Stimulated activated naive CD8-positive, alpha-beta T cell treated with anti-CD3 and anti-CD28 coated beads, Interleukin-15, amount 100 ng/mL, for 72 hours (primary cell): ENCODE measurements around the gene ZDHHC3.

Experiments used
- ATAC-seq: fragments of 150-1000 bp; cut with Tn5 transposase; 2 replicates; pipeline ENCODE4 v1.10.0; 2021; ENCODE audit warnings: mild to moderate bottlenecking, moderate library complexity
- DNase-seq, 2 donors: peaks; one replicate each; pipeline ENCODE4 v3.0.0; 2021 to 2022
- H3K27ac Mint-ChIP-seq, 2 donors: one replicate each; pipeline ENCODE4 v1.8.0; 2022; ENCODE audit warnings: mild to moderate bottlenecking in 2 of 2, mixed read lengths in 2 of 2, moderate library complexity in 2 of 2
- H3K27me3 Mint-ChIP-seq: one replicate; pipeline ENCODE4 v1.8.0; 2022; ENCODE audit warnings: mixed read lengths
- H3K4me1 Mint-ChIP-seq: one replicate; pipeline ENCODE4 v1.8.0; 2022; ENCODE audit warnings: mild to moderate bottlenecking, mixed read lengths
- H3K4me3 Mint-ChIP-seq, 2 donors: one replicate each; pipeline ENCODE4 v1.8.0; 2022; ENCODE audit warnings: mild to moderate bottlenecking in 2 of 2, mixed read lengths in 2 of 2, moderate library complexity in 1 of 2
- H3K9me3 Mint-ChIP-seq, 2 donors: one replicate each; pipeline ENCODE4 v1.8.0; 2022; ENCODE audit warnings: mixed read lengths in 2 of 2

Gene ZDHHC3

DNA sequence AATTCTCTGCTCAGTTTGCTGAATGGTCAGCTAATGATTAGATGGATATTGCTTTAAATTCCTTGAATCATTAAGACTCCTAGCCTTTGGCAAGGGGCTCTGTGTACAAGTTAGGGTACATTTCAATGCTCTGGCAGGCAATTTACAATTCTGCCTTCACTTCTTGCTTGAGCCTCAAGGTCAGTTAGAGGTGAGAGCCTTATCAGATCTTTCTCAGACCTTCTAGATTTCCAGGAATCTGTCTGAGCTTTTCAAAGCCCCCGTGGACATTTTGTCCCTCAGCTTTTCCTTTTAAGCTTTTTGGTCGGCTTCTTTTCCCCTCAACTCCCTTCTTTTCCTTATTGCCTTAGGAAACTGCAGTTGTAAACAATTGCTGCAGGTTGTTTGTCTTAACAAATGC, 66.9 kb downstream of the ZDHHC3 start:
- no peak for DNase-seq
- peaks cover 0 to 17% of the 10 kb centered on the region in 2 donors for H3K9me3 Mint-ChIP-seq
- no peak overlapping the region for H3K4me3 Mint-ChIP-seq
- H3K4me1 Mint-ChIP-seq, result no peaks in the 10 kb centered on the region
- ATAC-seq, result no peak
- peaks cover 52% of the 10 kb centered on the region for H3K27me3 Mint-ChIP-seq
- no peak overlapping the region for H3K27ac Mint-ChIP-seq

DNA sequence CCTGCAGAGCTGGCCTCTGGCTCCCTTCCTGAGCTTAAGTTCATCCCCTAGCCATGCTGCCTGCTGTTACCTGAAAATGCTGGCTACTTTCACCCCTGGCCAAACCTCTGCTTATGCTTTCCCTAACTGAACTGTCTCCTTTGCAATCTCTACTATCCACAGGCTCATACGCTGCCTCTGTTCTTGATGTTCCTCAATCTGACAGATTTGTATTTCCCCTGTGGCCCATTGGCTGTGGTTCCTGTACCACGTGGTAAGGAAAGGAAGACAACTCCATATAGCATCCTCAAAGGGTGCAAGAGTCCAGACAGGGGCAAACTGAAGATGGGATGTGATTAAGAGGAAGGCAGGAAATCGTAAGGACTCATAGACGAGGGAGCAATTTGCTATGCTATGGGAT, 68.4 kb downstream of the ZDHHC3 start:
- no peak overlapping the region for H3K27ac Mint-ChIP-seq
- peaks cover 52% of the 10 kb centered on the region for H3K27me3 Mint-ChIP-seq
- no peak overlapping the region for H3K4me3 Mint-ChIP-seq
- peaks cover 0 to 17% of the 10 kb centered on the region in 2 donors for H3K9me3 Mint-ChIP-seq
- DNase-seq (no peak), ATAC-seq (no peak)
- H3K4me1 Mint-ChIP-seq, result no peaks in the 10 kb centered on the region

DNA sequence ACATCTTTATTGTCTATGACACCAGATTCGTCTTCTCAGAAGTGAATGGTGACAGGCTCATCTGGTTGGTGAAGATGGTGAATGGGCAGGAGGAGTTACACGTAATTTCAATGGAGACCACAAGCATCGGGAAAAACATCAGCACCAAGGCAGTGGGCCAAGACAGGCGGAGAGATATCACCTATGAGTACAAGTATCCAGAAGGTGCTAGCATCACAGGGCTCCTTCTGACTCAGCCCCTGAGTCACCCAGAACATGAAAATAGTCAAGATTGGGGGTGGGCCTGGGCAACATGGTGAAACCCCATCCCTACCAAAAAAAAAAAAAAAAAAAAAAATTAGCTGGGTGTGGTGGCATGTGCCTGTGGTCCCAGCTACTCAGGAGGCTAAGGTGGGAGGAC, 69.0 kb downstream of the ZDHHC3 start:
- peaks cover 0 to 17% of the 10 kb centered on the region in 2 donors for H3K9me3 Mint-ChIP-seq
- DNase-seq (no peak), ATAC-seq (peak; percentile 49)
- H3K27ac Mint-ChIP-seq, result peak overlapping the region in 1 of 2 donors; percentile 69
- H3K4me3 Mint-ChIP-seq, result no peak overlapping the region
- H3K4me1 Mint-ChIP-seq, result no peaks in the 10 kb centered on the region
- peaks cover 52% of the 10 kb centered on the region for H3K27me3 Mint-ChIP-seq

DNA sequence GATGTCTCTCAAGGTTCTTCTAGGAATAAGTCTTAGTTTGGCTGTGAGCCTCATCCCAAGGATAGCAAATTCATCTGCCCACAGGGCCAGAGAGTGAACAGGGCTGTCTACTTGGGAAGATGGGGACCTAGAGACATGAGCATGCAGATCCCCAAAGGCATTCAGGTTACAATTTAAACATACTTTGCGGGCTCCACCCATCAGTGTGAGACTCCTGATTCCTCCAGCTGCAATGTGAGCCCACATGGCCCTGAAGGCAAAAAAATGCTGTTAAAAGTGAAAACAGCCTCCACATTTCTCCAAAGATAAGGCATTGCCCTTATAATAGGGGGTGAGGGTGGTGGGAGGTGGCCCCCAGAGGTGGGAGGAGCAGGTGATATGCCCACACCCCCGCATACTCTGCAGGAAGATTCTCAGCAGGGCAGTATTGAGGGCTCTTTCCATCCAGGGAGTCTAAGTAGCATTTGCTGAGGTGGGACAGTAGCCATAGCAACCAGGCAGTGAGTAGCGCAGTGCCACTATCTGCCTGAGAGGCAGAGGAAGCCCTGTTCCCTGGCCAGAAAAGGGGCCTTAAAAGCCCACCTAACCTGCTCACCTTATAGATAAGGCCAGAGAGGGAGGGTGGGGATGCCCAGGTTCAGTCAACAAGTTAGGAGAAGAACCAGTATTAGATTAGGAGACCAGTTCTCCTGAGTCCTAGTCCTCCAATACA, 70.4 kb downstream of the ZDHHC3 start:
- no peaks in the 10 kb centered on the region for H3K4me1 Mint-ChIP-seq
- DNase-seq (no peak), ATAC-seq (no peak)
- no peak overlapping the region for H3K4me3 Mint-ChIP-seq
- peaks cover 0 to 8% of the 10 kb centered on the region in 2 donors for H3K9me3 Mint-ChIP-seq
- no peak overlapping the region for H3K27ac Mint-ChIP-seq
- H3K27me3 Mint-ChIP-seq, result peaks cover 58% of the 10 kb centered on the region

DNA sequence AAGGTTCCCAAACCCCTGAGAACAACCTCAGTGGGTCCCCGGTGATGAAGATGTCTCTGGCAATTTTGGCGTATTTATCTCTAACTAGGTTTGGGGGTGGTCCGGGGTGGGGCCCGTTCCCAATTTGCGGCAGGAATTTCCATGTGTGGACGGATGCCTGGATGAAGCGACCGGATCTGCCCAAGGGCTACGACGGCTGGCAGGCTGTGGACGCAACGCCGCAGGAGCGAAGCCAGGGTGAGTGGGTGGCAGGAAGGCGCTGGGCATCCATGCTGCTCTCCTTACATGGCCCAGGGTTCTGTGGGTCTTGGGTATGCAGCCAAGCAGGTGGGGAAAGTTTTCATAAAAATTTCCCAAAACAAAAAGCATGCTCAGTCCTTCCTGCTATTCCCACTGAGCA, 72.2 kb downstream of the ZDHHC3 start:
- no peak for DNase-seq
- no peak overlapping the region for H3K4me3 Mint-ChIP-seq
- H3K9me3 Mint-ChIP-seq, result peaks cover 0 to 6% of the 10 kb centered on the region in 2 donors
- no peak overlapping the region for H3K27ac Mint-ChIP-seq
- H3K4me1 Mint-ChIP-seq, result no peaks in the 10 kb centered on the region
- no peak for ATAC-seq
- H3K27me3 Mint-ChIP-seq, result peaks cover 58% of the 10 kb centered on the region

DNA sequence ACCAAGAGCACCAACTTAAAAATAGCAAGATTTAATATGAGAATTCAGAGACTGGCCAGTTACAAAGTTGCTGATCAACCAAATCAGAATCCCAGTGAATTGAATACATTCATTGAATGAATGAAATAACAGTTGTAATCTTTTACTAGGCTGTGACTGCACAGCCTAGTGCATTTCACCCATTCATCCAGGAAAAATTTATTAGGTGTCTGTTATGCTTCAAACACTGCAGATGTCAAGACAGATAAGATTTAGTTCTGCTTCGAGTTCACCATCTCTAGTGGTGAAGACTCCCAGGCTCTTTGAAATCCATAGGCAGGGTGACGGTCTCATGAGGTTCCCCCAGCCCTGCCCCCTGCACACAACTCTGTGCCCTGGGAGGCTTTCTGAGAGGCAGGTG, 72.7 kb downstream of the ZDHHC3 start:
- H3K4me3 Mint-ChIP-seq, result no peak overlapping the region
- H3K9me3 Mint-ChIP-seq, result peaks cover 0 to 6% of the 10 kb centered on the region in 2 donors
- ATAC-seq, result no peak
- no peak for DNase-seq
- H3K27me3 Mint-ChIP-seq, result peaks cover 56% of the 10 kb centered on the region
- H3K27ac Mint-ChIP-seq, result no peak overlapping the region
- H3K4me1 Mint-ChIP-seq, result no peaks in the 10 kb centered on the region

DNA sequence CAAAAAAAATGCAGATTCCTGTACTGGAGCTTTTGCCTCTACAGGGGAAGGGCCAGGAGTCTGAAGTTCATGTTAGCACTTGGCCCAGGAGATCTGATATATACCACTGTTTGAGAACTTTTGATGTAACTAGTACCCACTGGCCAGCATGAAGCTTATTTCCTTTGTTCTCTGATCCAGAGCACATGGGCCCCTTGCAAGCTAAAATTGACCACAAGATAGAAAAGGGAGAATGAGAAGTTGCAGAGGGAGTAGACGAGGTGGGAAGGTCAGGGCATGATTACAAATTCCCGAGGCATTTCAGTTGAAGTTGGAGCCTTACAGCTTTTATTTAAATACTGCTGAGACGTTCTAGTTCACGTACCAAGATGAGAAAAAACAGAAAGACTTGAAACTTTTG, 73.3 kb downstream of the ZDHHC3 start:
- H3K27me3 Mint-ChIP-seq, result peaks cover 49% of the 10 kb centered on the region
- H3K9me3 Mint-ChIP-seq, result peaks cover 0 to 3% of the 10 kb centered on the region in 2 donors
- DNase-seq (no peak), ATAC-seq (no peak)
- H3K27ac Mint-ChIP-seq, result no peak overlapping the region
- H3K4me3 Mint-ChIP-seq, result no peak overlapping the region
- no peaks in the 10 kb centered on the region for H3K4me1 Mint-ChIP-seq

DNA sequence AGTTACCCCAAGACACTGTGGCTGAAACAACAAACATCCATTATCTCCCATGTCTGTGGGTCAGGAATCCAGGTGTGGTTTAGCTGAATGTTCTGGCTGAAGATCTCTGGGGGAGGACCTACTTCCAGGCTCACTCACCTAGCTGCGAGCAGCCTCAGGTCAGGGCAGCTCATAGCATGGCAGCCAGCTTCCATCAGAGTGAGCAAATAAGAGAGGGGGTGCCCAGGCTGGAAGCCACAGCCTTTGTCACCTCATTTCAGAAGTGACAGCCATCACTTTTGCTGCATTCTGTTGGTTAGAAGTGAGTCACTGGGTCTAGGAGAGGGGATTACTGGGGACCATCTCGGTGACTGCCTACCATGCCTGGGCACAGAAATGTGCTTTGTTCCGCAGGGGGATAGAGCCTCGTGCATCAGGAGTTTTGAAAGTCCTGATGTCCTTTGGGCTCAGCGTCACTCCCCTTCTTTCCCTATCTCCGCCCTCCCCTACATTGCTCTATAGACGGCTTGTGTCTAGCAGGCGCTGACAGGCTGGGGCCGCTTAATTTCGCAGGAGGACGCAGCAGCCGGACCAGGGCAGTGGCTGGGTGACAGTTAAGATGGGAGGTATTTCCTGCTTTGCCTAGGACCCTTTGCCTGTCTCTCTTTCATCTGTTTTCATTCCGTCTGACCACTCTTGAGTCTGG, 76.1 kb downstream of the ZDHHC3 start:
- H3K4me3 Mint-ChIP-seq, result no peak overlapping the region
- H3K27ac Mint-ChIP-seq, result no peak overlapping the region
- no peaks in the 10 kb centered on the region for H3K9me3 Mint-ChIP-seq
- H3K4me1 Mint-ChIP-seq, result no peaks in the 10 kb centered on the region
- ATAC-seq, result peak; percentile 60
- H3K27me3 Mint-ChIP-seq, result peaks cover 29% of the 10 kb centered on the region
- no peak for DNase-seq

DNA sequence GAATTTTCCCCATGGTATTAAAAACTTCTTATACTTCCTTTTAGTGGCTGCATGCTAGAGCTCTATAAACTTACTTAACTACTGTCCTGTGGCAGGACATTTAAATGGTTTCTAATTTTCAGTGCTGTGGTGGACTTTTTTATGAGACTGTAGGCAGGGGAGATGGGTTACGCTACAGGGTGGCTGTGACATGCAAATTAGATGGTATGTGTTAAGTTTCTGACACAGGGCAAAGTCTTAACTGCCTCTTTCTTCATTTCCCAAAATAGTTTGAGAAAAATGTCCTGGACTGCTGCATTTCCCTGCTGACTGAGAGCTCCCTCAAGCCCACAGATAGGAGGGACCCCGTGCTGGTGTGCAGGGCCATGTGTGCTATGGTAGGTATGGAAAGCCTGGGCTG, 79.5 kb downstream of the ZDHHC3 start:
- Mint-ChIP-seq H3K4me1 (no peaks in the 10 kb centered on the region), H3K27ac (no peak overlapping the region), H3K9me3 (no peaks in the 10 kb centered on the region), H3K27me3 (peaks cover 23% of the 10 kb centered on the region), H3K4me3 (no peak overlapping the region)
- ATAC-seq, result no peak
- no peak for DNase-seq

DNA sequence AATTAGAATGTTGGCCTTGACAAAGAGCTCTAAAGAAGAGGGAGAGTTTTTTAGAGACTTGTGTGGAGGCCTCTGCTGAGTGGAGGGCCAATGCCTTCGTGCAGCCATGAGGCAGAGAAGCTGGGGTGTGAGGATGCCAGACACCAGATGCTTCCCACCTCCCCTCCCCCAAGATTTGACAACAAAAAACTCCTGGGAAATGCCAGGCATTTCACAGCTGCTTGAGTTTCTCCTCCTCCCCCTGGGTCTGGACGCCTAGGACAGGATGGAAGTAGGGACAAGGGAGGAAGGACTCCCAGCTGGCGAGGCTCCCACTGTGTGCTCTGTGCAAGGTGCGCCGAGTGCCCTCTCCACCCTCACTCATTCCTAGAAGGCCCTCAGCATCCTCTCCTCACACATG, 81.5 kb downstream of the ZDHHC3 start:
- no peaks in the 10 kb centered on the region for H3K9me3 Mint-ChIP-seq
- no peak overlapping the region for H3K4me3 Mint-ChIP-seq
- no peak for DNase-seq

DNA sequence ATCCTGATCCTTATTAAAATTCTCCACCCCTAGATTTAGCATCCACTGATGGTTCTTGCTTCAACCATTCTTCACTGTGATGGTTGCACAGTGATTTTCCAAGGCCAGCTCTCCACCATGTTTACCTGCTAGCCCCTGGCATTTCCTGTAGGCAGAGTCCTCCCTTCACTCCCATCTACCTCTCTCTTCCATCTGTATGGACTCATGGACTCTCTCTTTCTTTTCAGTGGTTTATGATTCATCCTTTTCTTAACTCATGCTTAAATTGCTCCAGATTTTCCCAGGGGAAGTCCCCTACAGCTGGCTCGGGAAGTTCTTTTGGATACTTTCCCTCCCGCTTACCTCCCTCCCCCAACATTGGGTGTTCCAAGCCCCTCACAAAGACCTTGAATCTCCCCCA, 82.9 kb downstream of the ZDHHC3 start:
- Mint-ChIP-seq H3K9me3 (no peaks in the 10 kb centered on the region), H3K27me3 (no peaks in the 10 kb centered on the region), H3K27ac (peak overlapping the region in 1 of 2 donors; percentile 54), H3K4me1 (no peaks in the 10 kb centered on the region), H3K4me3 (no peak overlapping the region)
- DNase-seq (no peak), ATAC-seq (no peak)

More for the DNA sequence above, 81.5 kb downstream of the ZDHHC3 start:
- no peak for ATAC-seq
- Mint-ChIP-seq H3K4me1 (no peaks in the 10 kb centered on the region), H3K27ac (no peak overlapping the region), H3K27me3 (peaks cover 5% of the 10 kb centered on the region)

DNA sequence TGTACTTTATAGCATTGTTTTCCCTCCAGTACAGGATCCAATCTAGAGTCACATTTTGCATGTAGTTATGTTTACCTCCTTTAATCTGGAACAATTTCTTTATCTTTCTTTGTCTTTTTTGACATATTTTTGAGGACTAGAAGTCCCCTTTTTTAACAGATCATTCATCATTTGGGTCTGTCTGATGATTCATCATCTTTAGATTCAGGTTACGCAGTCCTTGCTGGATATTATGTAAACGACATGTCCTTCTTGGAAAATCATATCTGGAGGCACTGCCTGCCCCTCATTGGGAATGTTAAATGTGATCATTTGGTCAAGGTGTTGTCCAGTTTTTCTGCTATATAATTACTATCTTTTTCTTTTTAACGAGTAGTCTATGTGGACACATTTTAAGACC, 83.3 kb downstream of the ZDHHC3 start:
- Mint-ChIP-seq H3K4me1 (no peaks in the 10 kb centered on the region), H3K9me3 (no peaks in the 10 kb centered on the region), H3K27me3 (no peaks in the 10 kb centered on the region), H3K27ac (no peak overlapping the region), H3K4me3 (no peak overlapping the region)
- DNase-seq (no peak), ATAC-seq (no peak)

DNA sequence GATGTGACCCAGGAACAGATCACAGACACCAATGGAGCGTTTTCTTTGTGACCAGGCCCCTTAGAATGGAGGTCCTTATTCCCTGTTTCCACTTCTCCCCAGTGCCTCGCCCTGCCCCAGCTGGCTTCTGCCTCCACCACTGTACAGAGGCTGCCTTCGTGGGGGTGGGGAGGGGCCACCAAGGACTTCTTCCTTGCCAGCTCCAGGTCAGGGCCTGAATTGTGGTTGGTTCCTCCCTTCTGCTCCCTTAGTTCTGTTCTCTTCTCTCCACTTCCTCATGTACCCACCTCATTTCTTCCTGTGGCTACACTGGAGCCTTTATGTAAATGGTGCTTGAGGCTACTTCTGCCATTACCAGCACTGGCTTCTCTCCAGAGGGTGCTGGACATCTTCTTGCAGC, 85.1 kb downstream of the ZDHHC3 start:
- H3K4me1 Mint-ChIP-seq, result no peaks in the 10 kb centered on the region
- H3K4me3 Mint-ChIP-seq, result no peak overlapping the region
- peak overlapping the region in 1 of 2 donors; percentile 15 for H3K27ac Mint-ChIP-seq
- ATAC-seq (no peak), DNase-seq (no peak)
- peaks cover 13% of the 10 kb centered on the region for H3K27me3 Mint-ChIP-seq
- H3K9me3 Mint-ChIP-seq, result no peaks in the 10 kb centered on the region

DNA sequence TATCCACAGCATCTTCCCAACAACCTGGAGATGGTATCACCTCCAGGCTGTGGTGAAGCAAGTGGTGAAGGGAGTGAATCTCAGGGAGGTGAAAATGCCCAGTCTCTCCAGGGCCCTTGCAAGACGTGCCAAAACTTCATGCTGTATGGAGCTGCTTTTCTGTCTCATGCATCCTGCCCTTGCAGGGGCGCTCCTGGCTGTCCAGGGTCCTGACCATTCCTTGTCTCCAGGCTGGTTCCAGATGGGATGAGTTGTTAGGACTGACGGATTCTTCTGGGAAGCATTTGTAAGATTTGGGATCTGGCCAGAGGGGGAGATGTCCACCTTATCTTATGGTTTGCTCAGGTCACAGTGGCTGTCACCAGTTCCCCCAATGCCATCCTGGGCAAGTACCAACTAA, 85.7 kb downstream of the ZDHHC3 start:
- DNase-seq (no peak), ATAC-seq (no peak)
- Mint-ChIP-seq H3K27me3 (peaks cover 13% of the 10 kb centered on the region), H3K4me3 (no peak overlapping the region), H3K4me1 (no peaks in the 10 kb centered on the region), H3K9me3 (no peaks in the 10 kb centered on the region), H3K27ac (no peak overlapping the region)

DNA sequence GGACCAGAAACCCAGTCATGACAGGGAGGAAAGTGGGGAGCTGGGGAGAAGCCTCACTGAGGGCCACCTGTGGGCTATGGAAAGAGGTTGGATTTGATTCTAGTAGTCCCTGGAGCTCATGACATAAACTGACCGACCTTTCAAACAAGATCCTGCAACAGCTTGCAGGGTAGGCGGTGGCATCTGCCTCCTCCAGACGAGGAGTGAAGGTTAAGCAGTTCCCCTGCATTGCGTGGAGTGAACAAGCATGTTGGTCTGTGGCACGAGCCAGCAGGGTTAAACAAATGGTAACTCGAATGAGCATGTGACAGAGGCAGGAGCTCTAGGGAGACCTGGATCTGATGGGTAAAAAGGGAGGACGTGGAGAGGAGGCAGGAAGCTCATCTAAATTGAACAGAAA, 88.9 kb downstream of the ZDHHC3 start:
- ATAC-seq, result no peak
- H3K4me1 Mint-ChIP-seq, result no peaks in the 10 kb centered on the region
- H3K9me3 Mint-ChIP-seq, result no peaks in the 10 kb centered on the region
- H3K4me3 Mint-ChIP-seq, result no peak overlapping the region
- H3K27ac Mint-ChIP-seq, result no peak overlapping the region
- H3K27me3 Mint-ChIP-seq, result peaks cover 20% of the 10 kb centered on the region
- no peak for DNase-seq

DNA sequence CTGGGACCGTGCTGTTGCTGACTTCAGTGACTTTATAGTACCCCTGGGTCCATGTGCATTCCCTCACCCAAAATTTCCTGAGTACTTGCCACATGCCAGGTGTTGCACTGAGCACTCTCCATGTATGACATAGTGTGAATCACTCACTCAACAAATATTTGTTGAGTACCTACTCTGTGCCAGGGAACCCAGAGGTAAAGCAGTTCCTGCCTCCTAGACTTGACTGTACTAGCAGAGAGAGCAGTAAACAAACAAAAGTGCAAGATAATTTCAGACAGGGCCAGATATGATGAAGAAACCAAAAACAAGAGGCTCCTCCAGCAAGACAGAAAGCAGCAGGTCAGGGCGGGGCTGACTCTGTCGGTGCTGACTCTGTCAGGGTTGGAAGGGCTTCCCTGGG, 89.4 kb downstream of the ZDHHC3 start:
- ATAC-seq (no peak), DNase-seq (no peak)
- H3K4me3 Mint-ChIP-seq, result no peak overlapping the region
- H3K27me3 Mint-ChIP-seq, result peaks cover 20% of the 10 kb centered on the region
- no peaks in the 10 kb centered on the region for H3K4me1 Mint-ChIP-seq
- no peak overlapping the region for H3K27ac Mint-ChIP-seq
- H3K9me3 Mint-ChIP-seq, result no peaks in the 10 kb centered on the region

DNA sequence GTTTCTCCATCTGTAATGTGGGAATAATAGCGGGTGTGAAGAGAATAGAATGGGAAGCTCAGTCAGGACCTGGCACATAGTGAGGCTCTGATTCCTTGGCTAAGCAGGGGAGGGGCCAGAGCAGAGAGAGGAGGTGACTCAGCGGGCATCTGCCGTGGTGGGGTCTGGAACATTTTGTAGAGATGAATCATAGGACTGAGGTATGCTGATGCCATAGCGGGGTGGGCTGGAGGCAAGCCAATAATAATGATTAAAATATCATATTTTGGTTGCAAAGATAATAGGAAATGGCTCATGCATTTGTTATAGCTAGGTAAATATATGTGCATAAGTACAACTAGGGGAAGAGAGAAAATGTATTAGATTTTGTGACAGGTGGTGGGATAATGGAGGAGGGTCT, 90.4 kb downstream of the ZDHHC3 start:
- Mint-ChIP-seq H3K4me3 (no peak overlapping the region), H3K27me3 (peaks cover 20% of the 10 kb centered on the region), H3K4me1 (no peaks in the 10 kb centered on the region), H3K9me3 (no peaks in the 10 kb centered on the region), H3K27ac (no peak overlapping the region)
- ATAC-seq (no peak), DNase-seq (no peak)
